GM12878 (cell line): Measurements from ENCODE around the gene EFCAB7.

Source experiments
- EZH2 ChIP-seq: IDR thresholded peaks from 2 replicates; pipeline ENCODE4 v1.6.1; 2012; ENCODE audit warnings: low read depth, mild to moderate bottlenecking, control low read depth, inconsistent platforms, low read length, borderline replicate concordance; ENCODE audit not compliant: control insufficient read depth
- JUND ChIP-seq: IDR thresholded peaks from 2 replicates; pipeline ENCODE4 v1.6.1; 2012; ENCODE audit warnings: low read depth, mild to moderate bottlenecking, low read length, improper control_type of control experiment, moderate library complexity
- ZNF384 ChIP-seq: IDR thresholded peaks from 2 replicates; pipeline ENCODE4 v1.6.1; 2012; ENCODE audit warnings: low read depth, mild to moderate bottlenecking, low read length, improper control_type of control experiment, borderline replicate concordance
- ZSCAN29 ChIP-seq: fragments of 450-650 bp; IDR thresholded peaks from 2 replicates; pipeline ENCODE4 v1.6.1; 2017; ENCODE audit warnings: mild to moderate bottlenecking, moderate library complexity
- TF ChIP-seq, protein P1 (sequence below): fragments of 450-650 bp; IDR thresholded peaks from 2 replicates; pipeline ENCODE4 v1.6.1; 2017; ENCODE audit warnings: mild to moderate bottlenecking
- TF ChIP-seq, protein P2 (sequence below): IDR thresholded peaks from 2 replicates; pipeline ENCODE4 v1.6.1; 2012; ENCODE audit warnings: mild to moderate bottlenecking, low read depth, low read length
- TF ChIP-seq, protein P3 (sequence below), 3 experiments: IDR thresholded peaks in 2 of 3; conservative IDR thresholded peaks in 1 of 3; 2 replicates each; pipeline ENCODE4 v1.5.1; 2011; ENCODE audit warnings: low read depth in 3 of 3, low read length in 3 of 3, mild to moderate bottlenecking in 3 of 3, control low read depth in 2 of 3, moderate library complexity in 2 of 3, inconsistent platforms in 1 of 3, mixed read lengths in 1 of 3; ENCODE audit not compliant: control insufficient read depth in 2 of 3, insufficient read depth in 1 of 3; ENCODE audit errors: extremely low read depth in 1 of 3

DNA sequence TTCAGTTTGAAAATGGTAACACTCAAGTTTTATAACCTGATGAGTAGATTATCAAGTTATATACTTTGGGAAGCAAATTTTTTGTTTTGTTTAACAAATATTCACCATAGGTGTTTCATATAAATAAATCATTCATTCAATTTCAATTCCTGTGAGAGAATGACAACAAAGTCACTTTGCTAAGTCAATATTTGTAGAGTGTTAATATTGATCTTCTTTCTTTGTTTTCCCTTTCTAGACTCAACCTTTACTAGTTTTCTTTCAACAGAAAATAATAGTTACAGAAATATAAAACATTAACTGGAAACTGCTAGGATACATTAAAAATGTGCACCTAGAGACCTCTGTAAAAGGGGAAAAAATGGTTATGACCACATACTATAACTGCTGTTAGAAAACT lies 11.1 kb downstream of the EFCAB7 start:
- TF ChIP-seq, protein P1, sequence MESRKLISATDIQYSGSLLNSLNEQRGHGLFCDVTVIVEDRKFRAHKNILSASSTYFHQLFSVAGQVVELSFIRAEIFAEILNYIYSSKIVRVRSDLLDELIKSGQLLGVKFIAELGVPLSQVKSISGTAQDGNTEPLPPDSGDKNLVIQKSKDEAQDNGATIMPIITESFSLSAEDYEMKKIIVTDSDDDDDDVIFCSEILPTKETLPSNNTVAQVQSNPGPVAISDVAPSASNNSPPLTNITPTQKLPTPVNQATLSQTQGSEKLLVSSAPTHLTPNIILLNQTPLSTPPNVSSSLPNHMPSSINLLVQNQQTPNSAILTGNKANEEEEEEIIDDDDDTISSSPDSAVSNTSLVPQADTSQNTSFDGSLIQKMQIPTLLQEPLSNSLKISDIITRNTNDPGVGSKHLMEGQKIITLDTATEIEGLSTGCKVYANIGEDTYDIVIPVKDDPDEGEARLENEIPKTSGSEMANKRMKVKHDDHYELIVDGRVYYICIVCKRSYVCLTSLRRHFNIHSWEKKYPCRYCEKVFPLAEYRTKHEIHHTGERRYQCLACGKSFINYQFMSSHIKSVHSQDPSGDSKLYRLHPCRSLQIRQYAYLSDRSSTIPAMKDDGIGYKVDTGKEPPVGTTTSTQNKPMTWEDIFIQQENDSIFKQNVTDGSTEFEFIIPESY = no peak
- TF ChIP-seq, protein P2, sequence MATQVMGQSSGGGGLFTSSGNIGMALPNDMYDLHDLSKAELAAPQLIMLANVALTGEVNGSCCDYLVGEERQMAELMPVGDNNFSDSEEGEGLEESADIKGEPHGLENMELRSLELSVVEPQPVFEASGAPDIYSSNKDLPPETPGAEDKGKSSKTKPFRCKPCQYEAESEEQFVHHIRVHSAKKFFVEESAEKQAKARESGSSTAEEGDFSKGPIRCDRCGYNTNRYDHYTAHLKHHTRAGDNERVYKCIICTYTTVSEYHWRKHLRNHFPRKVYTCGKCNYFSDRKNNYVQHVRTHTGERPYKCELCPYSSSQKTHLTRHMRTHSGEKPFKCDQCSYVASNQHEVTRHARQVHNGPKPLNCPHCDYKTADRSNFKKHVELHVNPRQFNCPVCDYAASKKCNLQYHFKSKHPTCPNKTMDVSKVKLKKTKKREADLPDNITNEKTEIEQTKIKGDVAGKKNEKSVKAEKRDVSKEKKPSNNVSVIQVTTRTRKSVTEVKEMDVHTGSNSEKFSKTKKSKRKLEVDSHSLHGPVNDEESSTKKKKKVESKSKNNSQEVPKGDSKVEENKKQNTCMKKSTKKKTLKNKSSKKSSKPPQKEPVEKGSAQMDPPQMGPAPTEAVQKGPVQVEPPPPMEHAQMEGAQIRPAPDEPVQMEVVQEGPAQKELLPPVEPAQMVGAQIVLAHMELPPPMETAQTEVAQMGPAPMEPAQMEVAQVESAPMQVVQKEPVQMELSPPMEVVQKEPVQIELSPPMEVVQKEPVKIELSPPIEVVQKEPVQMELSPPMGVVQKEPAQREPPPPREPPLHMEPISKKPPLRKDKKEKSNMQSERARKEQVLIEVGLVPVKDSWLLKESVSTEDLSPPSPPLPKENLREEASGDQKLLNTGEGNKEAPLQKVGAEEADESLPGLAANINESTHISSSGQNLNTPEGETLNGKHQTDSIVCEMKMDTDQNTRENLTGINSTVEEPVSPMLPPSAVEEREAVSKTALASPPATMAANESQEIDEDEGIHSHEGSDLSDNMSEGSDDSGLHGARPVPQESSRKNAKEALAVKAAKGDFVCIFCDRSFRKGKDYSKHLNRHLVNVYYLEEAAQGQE = no peak
- TF ChIP-seq ZSCAN29 (no peak), EZH2 (no peak), JUND (no peak), ZNF384 (no peak)
- TF ChIP-seq, protein P3, sequence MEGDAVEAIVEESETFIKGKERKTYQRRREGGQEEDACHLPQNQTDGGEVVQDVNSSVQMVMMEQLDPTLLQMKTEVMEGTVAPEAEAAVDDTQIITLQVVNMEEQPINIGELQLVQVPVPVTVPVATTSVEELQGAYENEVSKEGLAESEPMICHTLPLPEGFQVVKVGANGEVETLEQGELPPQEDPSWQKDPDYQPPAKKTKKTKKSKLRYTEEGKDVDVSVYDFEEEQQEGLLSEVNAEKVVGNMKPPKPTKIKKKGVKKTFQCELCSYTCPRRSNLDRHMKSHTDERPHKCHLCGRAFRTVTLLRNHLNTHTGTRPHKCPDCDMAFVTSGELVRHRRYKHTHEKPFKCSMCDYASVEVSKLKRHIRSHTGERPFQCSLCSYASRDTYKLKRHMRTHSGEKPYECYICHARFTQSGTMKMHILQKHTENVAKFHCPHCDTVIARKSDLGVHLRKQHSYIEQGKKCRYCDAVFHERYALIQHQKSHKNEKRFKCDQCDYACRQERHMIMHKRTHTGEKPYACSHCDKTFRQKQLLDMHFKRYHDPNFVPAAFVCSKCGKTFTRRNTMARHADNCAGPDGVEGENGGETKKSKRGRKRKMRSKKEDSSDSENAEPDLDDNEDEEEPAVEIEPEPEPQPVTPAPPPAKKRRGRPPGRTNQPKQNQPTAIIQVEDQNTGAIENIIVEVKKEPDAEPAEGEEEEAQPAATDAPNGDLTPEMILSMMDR (IDR thresholded peaks at IDR 0.05 in 2 of 3, conservative IDR thresholded peaks at IDR 0.05 in 1 of 3; ENCODE audit: control insufficient read depth in 2 of 3, extremely low read depth in 1 of 3, insufficient read depth in 1 of 3, low read depth in 3 of 3, low read length in 3 of 3) = no peak
